HepG2 (cell line): ENCODE data around the gene PRRT1B. TPM values are rescaled to one million over a fixed set of nuclear protein-coding genes. Genes with fewer than 3 reads are reported as not detected.

Source experiments
- ATAC-seq: fragments of 200-7000 bp; cut with Tn5 transposase; 3 replicates; pipeline ENCODE4 v1.9.1; 2020; ENCODE audit warnings: mild to moderate bottlenecking, moderate library complexity
- BruUV-seq: library from RNA; stranded (reverse); fragments of 400-500 nt; replicated peaks from 2 replicates; lab custom pipeline; 2021; lab: Mats Ljungman, UMichigan
- CTCF ChIA-PET: fragments of 300-600 bp; formaldehyde crosslinking; extraction: SDS; loops from one replicate; lab custom pipeline; 2021; ENCODE audit warnings: low total read pairs, inconsistent platforms, low intra/inter-chr PET ratio; lab: Yijun Ruan, JAX
- POLR2A ChIA-PET: fragments of 350-600 bp; sonication (Branson Sonifier 250); formaldehyde crosslinking; loops from one replicate; lab custom pipeline; 2020; ENCODE audit warnings: antibody characterized with exemption, inconsistent platforms; lab: Yijun Ruan, JAX
- DNase-seq: peaks from one replicate; pipeline ENCODE4 v3.0.0-alpha.2; 2015; ENCODE audit warnings: low spot score
- FAIRE-seq: peaks from 3 replicates; lab custom pipeline; 2011; peaks lifted over from hg19 to GRCh38; lab: Jason Lieb, UNC
- H2AFZ ChIP-seq: one replicate; pipeline ENCODE4 v1.6.1; 2011; ENCODE audit warnings: low read length, inconsistent platforms
- H3K27ac ChIP-seq: fragments of 300-600 bp; 3 replicates; pipeline ENCODE4 v1.8.0; 2011; ENCODE audit warnings: mixed run types, mild to moderate bottlenecking, mixed read lengths, low read length, inconsistent platforms; ENCODE audit not compliant: insufficient read depth; ENCODE audit errors: extremely low read length
- H3K27me3 ChIP-seq, 2 experiments: fragments of 200-600 bp in 1 of 2; 2 replicates in 1 of 2; 3 replicates in 1 of 2; pipeline versions ENCODE4 v1.6.0 to v1.8.0; 2011; ENCODE audit warnings: low read length in 2 of 2, mild to moderate bottlenecking in 2 of 2, moderate library complexity in 2 of 2, inconsistent platforms in 1 of 2; ENCODE audit not compliant: insufficient read depth in 2 of 2, control insufficient read depth in 1 of 2
- H3K36me3 ChIP-seq, 2 experiments: fragments of 200-600 bp in 1 of 2; replicated peaks in 1 of 2; 2 replicates in 1 of 2; 3 replicates in 1 of 2; pipeline versions ENCODE4 v1.5.1 to v1.8.0; 2011; ENCODE audit warnings: low read length in 2 of 2, inconsistent platforms in 1 of 2; ENCODE audit not compliant: insufficient read depth in 2 of 2, control insufficient read depth in 1 of 2
- H3K4me1 ChIP-seq: 2 replicates; pipeline ENCODE4 v1.5.1; 2012; ENCODE audit warnings: low read length, inconsistent platforms; ENCODE audit not compliant: insufficient read depth
- H3K4me2 ChIP-seq: 2 replicates; pipeline ENCODE4 v1.6.0; 2011; ENCODE audit warnings: low read depth, low read length, inconsistent platforms
- H3K4me3 ChIP-seq, 3 experiments: fragments of 200-600 bp in 1 of 3; sonication (generic), shearing (Covaris generic) in 1 of 3; replicated peaks in 1 of 3; 2 replicates each; pipeline ENCODE4 v1.5.1; 2011 to 2016; ENCODE audit warnings: low read length in 3 of 3, inconsistent platforms in 2 of 3, low read depth in 2 of 3, mild to moderate bottlenecking in 2 of 3, control low read depth in 1 of 3, mixed read lengths in 1 of 3; ENCODE audit not compliant: insufficient read depth in 1 of 3
- H3K79me2 ChIP-seq: one replicate; pipeline ENCODE4 v1.6.1; 2011; ENCODE audit warnings: low read length, inconsistent platforms; ENCODE audit not compliant: insufficient read depth
- H3K9ac ChIP-seq: 2 replicates; pipeline ENCODE4 v1.6.0; 2011; ENCODE audit warnings: mild to moderate bottlenecking, low read depth, low read length, inconsistent platforms; ENCODE audit not compliant: insufficient read depth
- H3K9me3 ChIP-seq: 2 replicates; pipeline ENCODE4 v1.5.1; 2012; ENCODE audit warnings: mild to moderate bottlenecking, low read length
- H4K20me1 ChIP-seq: 2 replicates; pipeline ENCODE4 v1.6.0; 2011; ENCODE audit warnings: inconsistent platforms, mild to moderate bottlenecking, low read length, moderate library complexity; ENCODE audit not compliant: insufficient read depth
- DR1 ChIP-seq: sonication (generic); formaldehyde crosslinking; IDR thresholded peaks from 2 replicates; pipeline ENCODE4 v1.8.0; 2021; ENCODE audit warnings: mild to moderate bottlenecking, missing genetic modification reagents, inconsistent platforms
- ETV5 ChIP-seq: IDR thresholded peaks from 2 replicates; pipeline ENCODE4 v1.6.1; 2018; ENCODE audit warnings: missing biosample characterization, missing genetic modification reagents, inconsistent platforms, borderline replicate concordance
- GABPB1 ChIP-seq: IDR thresholded peaks from 2 replicates; pipeline ENCODE4 v1.6.1; 2016; ENCODE audit warnings: mild to moderate bottlenecking, missing genetic modification reagents, moderate library complexity, missing compliant biosample characterization
- KLF9 ChIP-seq: IDR thresholded peaks from 2 replicates; pipeline ENCODE4 v1.6.1; 2016; ENCODE audit warnings: low read depth
- MYPOP ChIP-seq: sonication (generic); formaldehyde crosslinking; IDR thresholded peaks from 2 replicates; pipeline ENCODE4 v1.8.1; 2023; ENCODE audit warnings: mild to moderate bottlenecking, moderate library complexity, missing genetic modification reagents
- NFYC ChIP-seq: IDR thresholded peaks from 2 replicates; pipeline ENCODE4 v1.6.1; 2016; ENCODE audit warnings: missing genetic modification reagents, missing compliant biosample characterization
- POLR2G ChIP-seq: fragments of 200-400 bp; formaldehyde crosslinking; IDR thresholded peaks from 2 replicates; pipeline ENCODE4 v1.6.1; 2018; ENCODE audit warnings: mild to moderate bottlenecking, low read depth, low read length, moderate library complexity
- PRPF4 ChIP-seq: fragments of 200-400 bp; formaldehyde crosslinking; IDR thresholded peaks from 2 replicates; pipeline ENCODE4 v1.6.1; 2016; ENCODE audit warnings: low read length, low read depth; ENCODE audit not compliant: poor library complexity, severe bottlenecking
- TFDP2 ChIP-seq: sonication (generic); formaldehyde crosslinking; IDR thresholded peaks from 2 replicates; pipeline ENCODE4 v1.4.0; 2020; ENCODE audit warnings: missing genetic modification reagents
- ZBTB8A ChIP-seq: sonication (generic); formaldehyde crosslinking; IDR thresholded peaks from 2 replicates; pipeline ENCODE4 v1.4.0; 2020; ENCODE audit warnings: mild to moderate bottlenecking, low read depth, missing genetic modification reagents, borderline replicate concordance
- ZFX ChIP-seq: sonication (generic); formaldehyde crosslinking; IDR thresholded peaks from 2 replicates; pipeline ENCODE4 v1.4.0; 2020; ENCODE audit warnings: mild to moderate bottlenecking, low read depth, missing genetic modification reagents, moderate library complexity
- ZNF646 ChIP-seq: sonication (generic); formaldehyde crosslinking; IDR thresholded peaks from 2 replicates; pipeline ENCODE4 v1.9.0; 2021; ENCODE audit warnings: mild to moderate bottlenecking, missing genetic modification reagents
- WGBS: methylation state at CpG from one replicate; pipeline ENCODE4 v1.1.6; 2017; ENCODE audit warnings: low lambda C conversion rate; 5-methylcytosine and 5-hydroxymethylcytosine counted together
- in situ Hi-C: cut with HindIII; loops from 2 replicates; pipeline ENCODE4 v1.10.0; 2017; ENCODE audit warnings: low pct_unique_long_range_greater_than_20kb; ENCODE audit not compliant: extremely low pct_ligation_motif_present
- intact Hi-C: fragments of 100-400 bp; cut with micrococcal nuclease; formaldehyde crosslinking; loops from one replicate; pipeline ENCODE4 v1.10.0; 2022; ENCODE audit not compliant: unreplicated experiment
- polyA plus RNA-seq, 8 experiments: library from polyadenylated mRNA; depleted of rRNA in 3 of 8; stranded (reverse) in 7 of 8; unstranded in 1 of 8; fragments of >200 nt; fragmentation: Illumina TruSeq in 4 of 8; extraction: Trizol in 4 of 8; gene quantifications; 2 replicates each; pipeline versions ENCODE4 v1.2.1 to v1.2.3, GENCODE V29; 2011 to 2016; ENCODE audit warnings: low read depth in 4 of 8, missing spikeins in 1 of 8, mixed read lengths in 1 of 8; ENCODE audit not compliant: insufficient read depth in 1 of 8
- total RNA-seq, 5 experiments: library from RNA; depleted of rRNA; stranded (reverse); fragments of >200 nt; fragmentation: Illumina TruSeq; extraction: Trizol; gene quantifications; 2 replicates each; pipeline ENCODE4 v1.2.3, GENCODE V29; 2016; ENCODE audit warnings: low read depth in 1 of 5

Gene PRRT1B
- total and polyA plus RNA-seq, 2 of the 13 experiments (the other 11 are each of a cell fraction or from before 2014, with no cell fraction given): not detected

GRCh38 chr9:131530546-131530919, 14.8 kb upstream of the PRRT1B start (continued):
- 0 out of 2 replicates have a peak, but pooled peaks have one; percentile 19 for TF ChIP-seq DR1 (CRISPR knock-in tag)

GRCh38 chr9:131530920-131531832, 14.1 kb upstream of the PRRT1B start, which contains the start of gene UCK1:
Gene UCK1, minus strand, starts transcription at chr9:131531263. Its CDS starts 89 bp downstream, at chr9:131531174.
- H3K27ac ChIP-seq: peak within 1 kb of the TSS; percentile 42
- ChIA-PET CTCF (no interaction called here), POLR2A (interaction anchor here (0.9 to 1.3 kb wide), 2 partner anchors 14 to 15 kb away, joined by 3 read pairs; partner anchors contain the start of gene PRRT1B)
- H3K9me3 ChIP-seq: no peaks in the 10 kb centered on the region
- no peak within 1 kb of the TSS for H2AFZ ChIP-seq
- peaks cover 3 to 21% of the 10 kb centered on the region in 2 experiments; a peak in 3 of 5 replicates for H3K27me3 ChIP-seq
- no TSS peak for BruUV-seq
- H3K4me2 ChIP-seq: peak within 1 kb of the TSS; percentile 98
- in situ Hi-C loops: no loop called here
- peaks cover 23% of the 10 kb centered on the region for H3K4me1 ChIP-seq
- FAIRE-seq (no peak), DNase-seq (peak; percentile 42), ATAC-seq (peak; percentile 81)
- no peaks in the 10 kb centered on the region for H4K20me1 ChIP-seq
- H3K79me2 ChIP-seq: peaks cover 6% of the 10 kb centered on the region
- peaks cover 3 to 19% of the 10 kb centered on the region in 2 experiments; a peak in 3 of 5 replicates for H3K36me3 ChIP-seq
- peak within 1 kb of the TSS; percentile 52 to 87 (median 78) for H3K4me3 ChIP-seq
- 77% methylated on average over 22 of the region's 103 CpGs for WGBS
- H3K9ac ChIP-seq: peak within 1 kb of the TSS; percentile 76
- intact Hi-C loops: no loop called here
- TF ChIP-seq POLR2G (peak; percentile 54; the same call in 1 of the 2 replicates), ZFX (CRISPR knock-in tag) (peak; percentile 85), NFYC (CRISPR knock-in tag) (no peak), ZBTB8A (CRISPR knock-in tag) (no peak), ETV5 (CRISPR knock-in tag) (0 out of 2 replicates have a peak, but pooled peaks have one; percentile 28), ZNF646 (no peak), KLF9 (CRISPR knock-in tag) (no peak), PRPF4 (no peak), MYPOP (CRISPR knock-in tag) (peak; percentile 54; the same call in 1 of the 2 replicates), GABPB1 (CRISPR knock-in tag) (peak; percentile 95), TFDP2 (CRISPR knock-in tag) (peak; percentile 83)
